ENCODE results near the gene JAZF1.

The JAZF1 gene

GRCh38 chr7:27781188-27781587 lies 399.4 kb downstream of the JAZF1 start:
- Histone ChIP-seq H3K27me3 (replicated peaks) (no peaks in the 10 kb centered on the region), H3K36me3 (replicated peaks) (peaks cover 5% of the 10 kb centered on the region), H3K4me3 (ENCODE audit: low read depth, low read length) (no peak overlapping the region), H3K27ac (no peak overlapping the region)
- DNase-seq: no peak
- in situ Hi-C loops (cut with HindIII; ENCODE audit: low pct_ligation_motif_present, low sequenced_read_pairs): no loop called here
- TF ChIP-seq CTCF (IDR thresholded peaks at IDR 0.05; ENCODE audit: low read depth, low read length, missing control alignments): no peak

Measured in brain microvascular endothelial cell (primary cell).